Loucy (cell line): Measurements from ENCODE around the gene TVP23A.
"Not testable (repeated sequence)": the region's sequence is repeated elsewhere in the genome, so short reads cannot be mapped to it uniquely, and the experiment has no call there.

Experiments
- CTCF ChIP-seq: fragments of 200-600 bp; sonication (generic); conservative IDR thresholded peaks from 2 replicates; pipeline ENCODE4 v1.5.1; 2014; ENCODE audit warnings: mild to moderate bottlenecking, antibody characterized with exemption, low read length
- EZH2phosphoT487 ChIP-seq: fragments of 200-600 bp; IDR thresholded peaks from 2 replicates; pipeline ENCODE4 v1.6.1; 2018; ENCODE audit warnings: antibody characterized with exemption, mild to moderate bottlenecking, moderate library complexity, borderline replicate concordance

- TF ChIP-seq CTCF, EZH2phosphoT487: not testable (repeated sequence)
These were observed 38.7 kb downstream of the TVP23A start for GRCh38 chr16:10779908-10780307.
